K562 (cell line): ENCODE measurements around the gene LAMA5. TPM values are rescaled to one million over a fixed set of nuclear protein-coding genes. Genes with fewer than 3 reads are reported as not detected.

ENCODE experiments used
- FOXK2 ChIP-seq, 2 experiments: fragments of 450-650 bp; IDR thresholded peaks in 1 of 2; conservative IDR thresholded peaks in 1 of 2; 2 replicates each; pipeline ENCODE4 v1.6.1; 2016; ENCODE audit warnings: low read depth in 2 of 2, mild to moderate bottlenecking in 1 of 2
- HMGN3 ChIP-seq: IDR thresholded peaks from 2 replicates; pipeline ENCODE4 v1.6.1; 2011; ENCODE audit warnings: borderline replicate concordance, low read depth, mild to moderate bottlenecking, mixed read lengths, low read length; ENCODE audit not compliant: insufficient read length; ENCODE audit errors: extremely low read depth
- SAFB2 ChIP-seq: fragments of 200-400 bp; formaldehyde crosslinking; IDR thresholded peaks from 2 replicates; pipeline ENCODE4 v1.6.1; 2018; ENCODE audit warnings: borderline replicate concordance, low read length, low read depth, moderate library complexity; ENCODE audit not compliant: severe bottlenecking
- SMAD2 ChIP-seq: fragments of 150-350 bp; IDR thresholded peaks from 2 replicates; pipeline ENCODE4 v1.6.1; 2014; ENCODE audit warnings: low read depth, mild to moderate bottlenecking, low read length
- XRCC4 ChIP-seq: IDR thresholded peaks from one replicate; pipeline ENCODE4 v1.6.1; 2011; ENCODE audit not compliant: insufficient read depth, insufficient read length; ENCODE audit errors: extremely low read depth
- ZNF76 ChIP-seq: fragments of 250-450 bp; sonication (Bioruptor Pico); IDR thresholded peaks from 2 replicates; pipeline ENCODE4 v1.4.0; 2020; ENCODE audit warnings: mild to moderate bottlenecking, moderate library complexity, borderline replicate concordance
- polyA plus RNA-seq, 8 experiments: library from polyadenylated mRNA; depleted of rRNA in 4 of 8; stranded (reverse) in 5 of 8; unstranded in 3 of 8; fragments of >200 nt; fragmentation: Nextera tagmentation in 2 of 8; fragmentation: Illumina TruSeq in 1 of 8; extraction: Ambion mirVana in 2 of 8; extraction: Trizol in 1 of 8; gene quantifications; 2 replicates each; pipeline versions ENCODE4 v1.2.1 to v1.2.3, GENCODE V29; 2011 to 2014; ENCODE audit warnings: inconsistent platforms in 1 of 8, missing spikeins in 1 of 8
- total RNA-seq, 7 experiments: library from RNA; depleted of rRNA in 6 of 7; stranded (reverse); fragments of >200 nt in 6 of 7; fragmentation: Illumina TruSeq in 2 of 7; extraction: Trizol in 2 of 7; gene quantifications; 2 replicates each; pipeline versions ENCODE4 v1.2.1 to v1.2.3, GENCODE V29; 2011 to 2021; ENCODE audit warnings: low replicate concordance in 1 of 7
- TF ChIP-seq, protein P1 (sequence below): sonication (generic); formaldehyde crosslinking; IDR thresholded peaks from 2 replicates; pipeline ENCODE4 v1.8.1; 2022; ENCODE audit warnings: missing genetic modification reagents
- TF ChIP-seq, protein P2 (sequence below): sonication (generic); formaldehyde crosslinking; IDR thresholded peaks from 2 replicates; pipeline ENCODE4 v1.5.0; 2020; ENCODE audit warnings: missing genetic modification reagents
- TF ChIP-seq, protein P3 (sequence below), 2 experiments: IDR thresholded peaks; 2 replicates each; pipeline ENCODE4 v1.6.1; 2012; ENCODE audit warnings: improper control_type of control experiment in 2 of 2, low read depth in 2 of 2, low read length in 2 of 2, borderline replicate concordance in 1 of 2
- TF ChIP-seq, protein P4 (sequence below): sonication (generic); formaldehyde crosslinking; IDR thresholded peaks from 2 replicates; pipeline ENCODE4 v1.9.0; 2022; ENCODE audit warnings: mild to moderate bottlenecking, missing genetic modification reagents
- TF ChIP-seq, protein P5 (sequence below), 2 experiments: fragments of 450-650 bp in 1 of 2; sonication (generic) in 1 of 2; formaldehyde crosslinking in 1 of 2; IDR thresholded peaks; 2 replicates each; pipeline versions ENCODE4 v1.7.1 to v1.9.0; 2016 to 2022; ENCODE audit warnings: inconsistent platforms in 1 of 2, mild to moderate bottlenecking in 1 of 2, missing genetic modification reagents in 1 of 2

Gene LAMA5
- total and polyA plus RNA-seq, 9 of the 15 experiments (the other 6 are each of a cell fraction or from before 2014, with no cell fraction given), result 0.31 to 101 (median 7.8) TPM

DNA sequence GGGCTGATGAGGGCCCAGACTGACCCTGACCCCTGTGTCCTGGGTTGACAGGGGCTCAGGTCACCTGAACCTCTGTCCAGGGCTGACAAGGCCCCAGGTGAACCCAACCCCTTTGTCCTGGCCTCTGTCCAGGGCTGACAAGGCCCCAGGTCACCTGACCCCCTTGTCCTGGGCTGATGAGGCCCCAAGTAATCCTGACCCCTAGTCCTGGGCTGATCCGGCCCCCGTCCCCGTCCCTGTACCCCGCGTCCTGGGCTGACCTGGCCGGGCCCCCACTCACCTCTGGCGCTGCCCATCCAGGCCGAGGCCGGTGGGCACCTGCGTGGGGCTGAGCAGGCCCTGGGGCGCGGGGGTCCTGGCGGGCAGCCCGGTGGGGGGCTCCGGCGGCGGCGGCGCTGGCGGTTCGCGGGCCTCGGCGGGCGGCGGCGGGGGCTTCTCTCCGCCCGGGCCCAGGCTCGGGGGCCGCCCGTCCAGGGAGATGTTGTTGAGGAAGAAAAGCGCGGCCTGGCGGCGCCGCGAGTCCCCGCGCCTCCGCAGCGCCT is 39.6 kb upstream of the LAMA5 start (continued):
- TF ChIP-seq, protein P1, sequence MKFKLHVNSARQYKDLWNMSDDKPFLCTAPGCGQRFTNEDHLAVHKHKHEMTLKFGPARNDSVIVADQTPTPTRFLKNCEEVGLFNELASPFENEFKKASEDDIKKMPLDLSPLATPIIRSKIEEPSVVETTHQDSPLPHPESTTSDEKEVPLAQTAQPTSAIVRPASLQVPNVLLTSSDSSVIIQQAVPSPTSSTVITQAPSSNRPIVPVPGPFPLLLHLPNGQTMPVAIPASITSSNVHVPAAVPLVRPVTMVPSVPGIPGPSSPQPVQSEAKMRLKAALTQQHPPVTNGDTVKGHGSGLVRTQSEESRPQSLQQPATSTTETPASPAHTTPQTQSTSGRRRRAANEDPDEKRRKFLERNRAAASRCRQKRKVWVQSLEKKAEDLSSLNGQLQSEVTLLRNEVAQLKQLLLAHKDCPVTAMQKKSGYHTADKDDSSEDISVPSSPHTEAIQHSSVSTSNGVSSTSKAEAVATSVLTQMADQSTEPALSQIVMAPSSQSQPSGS (CRISPR knock-in tag), result no peak
- TF ChIP-seq FOXK2 (conservative IDR thresholded peaks at IDR 0.05 in 1 of 2, IDR thresholded peaks at IDR 0.05 in 1 of 2; ENCODE audit: low read depth in 2 of 2) (no peak), SMAD2 (no peak), SAFB2 (no peak), ZNF76 (CRISPR knock-in tag) (no peak), XRCC4 (no peak), HMGN3 (peak; percentile 0)
- TF ChIP-seq, protein P2, sequence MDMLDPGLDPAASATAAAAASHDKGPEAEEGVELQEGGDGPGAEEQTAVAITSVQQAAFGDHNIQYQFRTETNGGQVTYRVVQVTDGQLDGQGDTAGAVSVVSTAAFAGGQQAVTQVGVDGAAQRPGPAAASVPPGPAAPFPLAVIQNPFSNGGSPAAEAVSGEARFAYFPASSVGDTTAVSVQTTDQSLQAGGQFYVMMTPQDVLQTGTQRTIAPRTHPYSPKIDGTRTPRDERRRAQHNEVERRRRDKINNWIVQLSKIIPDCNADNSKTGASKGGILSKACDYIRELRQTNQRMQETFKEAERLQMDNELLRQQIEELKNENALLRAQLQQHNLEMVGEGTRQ (CRISPR knock-in tag), result peak; percentile 41; the same call in 1 of the 2 replicates
- TF ChIP-seq, protein P3, sequence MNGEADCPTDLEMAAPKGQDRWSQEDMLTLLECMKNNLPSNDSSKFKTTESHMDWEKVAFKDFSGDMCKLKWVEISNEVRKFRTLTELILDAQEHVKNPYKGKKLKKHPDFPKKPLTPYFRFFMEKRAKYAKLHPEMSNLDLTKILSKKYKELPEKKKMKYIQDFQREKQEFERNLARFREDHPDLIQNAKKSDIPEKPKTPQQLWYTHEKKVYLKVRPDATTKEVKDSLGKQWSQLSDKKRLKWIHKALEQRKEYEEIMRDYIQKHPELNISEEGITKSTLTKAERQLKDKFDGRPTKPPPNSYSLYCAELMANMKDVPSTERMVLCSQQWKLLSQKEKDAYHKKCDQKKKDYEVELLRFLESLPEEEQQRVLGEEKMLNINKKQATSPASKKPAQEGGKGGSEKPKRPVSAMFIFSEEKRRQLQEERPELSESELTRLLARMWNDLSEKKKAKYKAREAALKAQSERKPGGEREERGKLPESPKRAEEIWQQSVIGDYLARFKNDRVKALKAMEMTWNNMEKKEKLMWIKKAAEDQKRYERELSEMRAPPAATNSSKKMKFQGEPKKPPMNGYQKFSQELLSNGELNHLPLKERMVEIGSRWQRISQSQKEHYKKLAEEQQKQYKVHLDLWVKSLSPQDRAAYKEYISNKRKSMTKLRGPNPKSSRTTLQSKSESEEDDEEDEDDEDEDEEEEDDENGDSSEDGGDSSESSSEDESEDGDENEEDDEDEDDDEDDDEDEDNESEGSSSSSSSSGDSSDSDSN (IDR thresholded peaks at IDR 0.05; ENCODE audit: borderline replicate concordance in 1 of 2, low read depth in 2 of 2, low read length in 2 of 2), result no peak
- TF ChIP-seq, protein P4, sequence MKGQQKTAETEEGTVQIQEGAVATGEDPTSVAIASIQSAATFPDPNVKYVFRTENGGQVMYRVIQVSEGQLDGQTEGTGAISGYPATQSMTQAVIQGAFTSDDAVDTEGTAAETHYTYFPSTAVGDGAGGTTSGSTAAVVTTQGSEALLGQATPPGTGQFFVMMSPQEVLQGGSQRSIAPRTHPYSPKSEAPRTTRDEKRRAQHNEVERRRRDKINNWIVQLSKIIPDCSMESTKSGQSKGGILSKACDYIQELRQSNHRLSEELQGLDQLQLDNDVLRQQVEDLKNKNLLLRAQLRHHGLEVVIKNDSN (CRISPR knock-in tag), result peak; percentile 44; the same call in 1 of the 2 replicates
- TF ChIP-seq, protein P5, sequence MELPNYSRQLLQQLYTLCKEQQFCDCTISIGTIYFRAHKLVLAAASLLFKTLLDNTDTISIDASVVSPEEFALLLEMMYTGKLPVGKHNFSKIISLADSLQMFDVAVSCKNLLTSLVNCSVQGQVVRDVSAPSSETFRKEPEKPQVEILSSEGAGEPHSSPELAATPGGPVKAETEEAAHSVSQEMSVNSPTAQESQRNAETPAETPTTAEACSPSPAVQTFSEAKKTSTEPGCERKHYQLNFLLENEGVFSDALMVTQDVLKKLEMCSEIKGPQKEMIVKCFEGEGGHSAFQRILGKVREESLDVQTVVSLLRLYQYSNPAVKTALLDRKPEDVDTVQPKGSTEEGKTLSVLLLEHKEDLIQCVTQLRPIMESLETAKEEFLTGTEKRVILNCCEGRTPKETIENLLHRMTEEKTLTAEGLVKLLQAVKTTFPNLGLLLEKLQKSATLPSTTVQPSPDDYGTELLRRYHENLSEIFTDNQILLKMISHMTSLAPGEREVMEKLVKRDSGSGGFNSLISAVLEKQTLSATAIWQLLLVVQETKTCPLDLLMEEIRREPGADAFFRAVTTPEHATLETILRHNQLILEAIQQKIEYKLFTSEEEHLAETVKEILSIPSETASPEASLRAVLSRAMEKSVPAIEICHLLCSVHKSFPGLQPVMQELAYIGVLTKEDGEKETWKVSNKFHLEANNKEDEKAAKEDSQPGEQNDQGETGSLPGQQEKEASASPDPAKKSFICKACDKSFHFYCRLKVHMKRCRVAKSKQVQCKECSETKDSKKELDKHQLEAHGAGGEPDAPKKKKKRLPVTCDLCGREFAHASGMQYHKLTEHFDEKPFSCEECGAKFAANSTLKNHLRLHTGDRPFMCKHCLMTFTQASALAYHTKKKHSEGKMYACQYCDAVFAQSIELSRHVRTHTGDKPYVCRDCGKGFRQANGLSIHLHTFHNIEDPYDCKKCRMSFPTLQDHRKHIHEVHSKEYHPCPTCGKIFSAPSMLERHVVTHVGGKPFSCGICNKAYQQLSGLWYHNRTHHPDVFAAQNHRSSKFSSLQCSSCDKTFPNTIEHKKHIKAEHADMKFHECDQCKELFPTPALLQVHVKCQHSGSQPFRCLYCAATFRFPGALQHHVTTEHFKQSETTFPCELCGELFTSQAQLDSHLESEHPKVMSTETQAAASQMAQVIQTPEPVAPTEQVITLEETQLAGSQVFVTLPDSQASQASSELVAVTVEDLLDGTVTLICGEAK (IDR thresholded peaks at IDR 0.05), result no peak
- TF ChIP-seq, protein P5 (CRISPR knock-in tag; IDR thresholded peaks at IDR 0.05), result no peak
